Stimulated activated CD4-positive, alpha-beta T cell treated with anti-CD3 and anti-CD28 coated beads, Interleukin-12 subunit alpha, Interleukin-12 subunit beta, amount 100 ng/mL, for 48 hours (primary cell): ENCODE measurements around the gene DMKN.

Experiments used
- DNase-seq, 3 donors: peaks; one replicate each; pipeline ENCODE4 v3.0.0-alpha.2; 2020; ENCODE audit warnings: low read depth in 2 of 3, low spot score in 1 of 3

DMKN gene

GRCh38 chr19:35524181-35524837, 10.9 kb upstream of the DMKN start:
- DNase-seq: no peak

DNA sequence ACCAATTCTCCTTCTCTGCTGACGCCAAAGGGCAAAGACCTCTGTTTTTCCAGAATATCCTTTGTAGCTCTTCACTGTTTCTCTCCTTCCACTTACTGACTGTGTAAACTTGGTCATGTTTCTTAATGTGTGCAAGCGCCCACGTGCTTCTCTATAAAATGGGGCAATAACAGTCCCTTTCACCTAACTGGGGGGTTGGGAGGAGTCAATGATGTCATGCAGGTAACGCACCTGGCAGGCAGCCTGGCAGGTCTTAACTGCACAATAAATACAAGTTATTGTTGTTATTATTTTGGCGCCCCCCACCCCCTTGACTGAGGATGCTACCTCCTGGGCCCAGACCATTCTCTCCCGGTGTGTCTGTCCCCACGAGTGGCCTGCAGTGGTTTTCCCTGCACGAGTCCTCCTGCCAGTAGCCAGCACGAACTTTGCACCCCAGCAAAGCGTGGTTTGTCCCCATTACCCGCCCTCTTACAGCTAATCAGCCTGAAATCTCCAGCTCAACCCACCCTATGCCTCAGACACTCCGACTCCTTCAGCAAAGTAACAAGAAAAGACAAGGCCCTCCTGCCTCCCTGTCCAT, 9.4 kb upstream of the DMKN start:
- no peak for DNase-seq

DNA sequence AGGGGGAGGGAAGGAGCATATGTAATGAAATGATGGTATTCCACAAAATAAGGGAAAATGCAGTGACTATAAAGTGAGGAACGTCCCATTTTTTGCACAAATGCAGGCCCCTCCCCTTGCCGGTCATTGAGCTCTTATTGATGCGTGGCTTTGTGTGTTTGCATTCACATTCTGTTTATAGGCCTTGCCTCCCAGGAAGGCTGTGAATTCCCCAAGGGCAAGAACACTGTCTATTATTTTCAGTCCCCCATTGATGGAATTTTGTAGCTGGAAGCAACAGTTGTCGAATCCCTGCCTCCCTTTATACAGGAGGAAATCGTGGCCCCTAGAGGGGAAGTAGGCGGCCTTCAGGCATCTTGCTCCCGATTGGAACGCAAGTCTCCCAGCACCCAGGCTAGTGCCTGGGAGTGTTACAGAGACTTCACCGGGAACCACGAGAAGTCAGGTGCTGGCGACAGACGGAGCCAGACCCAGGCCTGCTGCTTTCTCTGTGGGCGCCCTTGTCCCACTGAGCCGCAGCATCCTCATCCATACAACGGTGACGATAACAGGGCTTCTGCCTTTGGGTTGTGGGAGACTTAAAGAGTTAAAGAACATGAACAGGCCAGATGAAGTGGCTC, 7.8 kb upstream of the DMKN start:
- no peak for DNase-seq

DNA sequence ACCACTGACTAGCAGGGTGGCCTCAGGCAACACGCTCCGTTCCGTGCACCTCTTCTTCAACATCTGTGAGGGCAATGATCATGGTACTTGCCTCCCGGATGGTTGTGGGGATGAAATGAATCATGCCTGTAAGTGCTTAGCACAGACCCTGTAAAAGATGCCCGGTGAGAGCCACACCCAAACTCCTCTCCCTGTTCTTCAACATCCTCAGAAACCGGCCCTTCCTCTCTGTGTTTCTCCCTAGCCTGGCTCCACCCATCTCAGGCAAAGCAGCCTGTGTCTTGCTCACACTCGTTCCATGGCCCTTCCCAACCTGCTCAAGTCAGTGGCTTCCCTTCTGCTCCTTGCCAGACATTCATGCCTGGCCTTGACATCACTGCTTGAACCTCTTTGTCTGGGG, 5.8 kb upstream of the DMKN start:
- DNase-seq: no peak

DNA sequence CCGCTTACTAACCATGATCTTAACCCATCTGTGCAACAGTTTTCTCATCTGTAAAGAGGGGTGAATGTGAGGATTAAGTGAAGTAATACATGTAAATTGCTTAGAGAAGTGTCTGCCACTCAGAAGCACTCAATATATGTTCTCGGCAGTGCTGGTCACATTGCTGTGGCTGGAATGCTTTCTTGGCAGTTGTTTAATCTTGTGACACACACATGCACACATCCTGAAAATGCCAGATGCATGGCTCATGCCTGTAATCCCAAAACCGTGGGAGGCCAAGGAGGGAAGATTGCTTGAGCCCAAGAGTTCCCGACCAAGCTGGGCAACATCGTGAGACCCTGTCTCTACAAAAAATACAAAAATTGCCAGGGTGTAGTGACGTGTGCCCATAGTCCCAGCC, 4.9 kb upstream of the DMKN start:
- DNase-seq: no peak

GRCh38 chr19:35517342-35517741, 3.9 kb upstream of the DMKN start:
- no peak for DNase-seq

GRCh38 chr19:35516310-35516709, 2.9 kb upstream of the DMKN start:
- DNase-seq: no peak

GRCh38 chr19:35514282-35514809, 897 bp upstream of the DMKN start:
- DNase-seq: no peak

DNA sequence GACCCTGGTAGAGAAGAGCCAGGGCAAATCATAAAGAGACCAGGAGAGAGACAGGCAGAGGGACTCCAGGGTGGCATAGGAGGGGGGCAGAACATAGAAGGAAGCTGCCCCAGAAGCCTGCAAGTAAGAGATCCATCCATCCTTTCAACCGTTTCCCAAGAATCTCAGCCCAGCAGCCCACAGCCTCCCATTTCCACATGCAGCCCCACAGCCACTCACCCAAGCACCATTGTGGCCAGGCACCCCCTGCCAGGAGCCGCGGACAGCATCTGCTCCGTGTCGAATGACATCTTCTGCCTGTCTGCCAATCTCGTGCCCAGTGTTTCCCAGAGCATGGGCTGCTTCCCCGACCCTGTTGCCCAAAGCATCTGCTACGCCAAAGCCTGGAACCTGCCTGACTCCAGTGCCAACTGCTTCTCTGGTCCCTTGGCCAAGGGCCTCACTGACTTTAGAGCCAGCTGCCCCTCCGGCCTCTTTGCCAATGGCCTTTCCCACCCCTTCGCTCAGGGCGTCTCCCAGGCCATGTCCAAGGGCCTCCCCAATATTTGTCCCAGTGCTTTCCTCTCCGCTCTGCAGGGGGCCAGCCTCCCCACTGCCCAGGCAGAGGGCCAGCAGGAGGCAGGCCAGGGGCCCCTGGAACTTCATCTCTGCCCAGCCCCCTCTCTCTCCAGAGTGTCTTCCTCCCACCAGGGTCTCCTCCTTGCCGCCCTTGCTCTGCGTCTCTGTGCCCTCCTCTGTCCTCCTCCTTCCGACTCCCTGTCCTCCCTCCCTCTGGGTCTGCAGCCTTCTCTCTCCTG, 420 bp downstream of the DMKN start:
- DNase-seq: no peak

- DNase-seq: no peak
Measured at GRCh38 chr19:35511337-35511736, 2.1 kb downstream of the DMKN start.

- DNase-seq: no peak
Measured at GRCh38 chr19:35510626-35510964, 2.9 kb downstream of the DMKN start.

DNA sequence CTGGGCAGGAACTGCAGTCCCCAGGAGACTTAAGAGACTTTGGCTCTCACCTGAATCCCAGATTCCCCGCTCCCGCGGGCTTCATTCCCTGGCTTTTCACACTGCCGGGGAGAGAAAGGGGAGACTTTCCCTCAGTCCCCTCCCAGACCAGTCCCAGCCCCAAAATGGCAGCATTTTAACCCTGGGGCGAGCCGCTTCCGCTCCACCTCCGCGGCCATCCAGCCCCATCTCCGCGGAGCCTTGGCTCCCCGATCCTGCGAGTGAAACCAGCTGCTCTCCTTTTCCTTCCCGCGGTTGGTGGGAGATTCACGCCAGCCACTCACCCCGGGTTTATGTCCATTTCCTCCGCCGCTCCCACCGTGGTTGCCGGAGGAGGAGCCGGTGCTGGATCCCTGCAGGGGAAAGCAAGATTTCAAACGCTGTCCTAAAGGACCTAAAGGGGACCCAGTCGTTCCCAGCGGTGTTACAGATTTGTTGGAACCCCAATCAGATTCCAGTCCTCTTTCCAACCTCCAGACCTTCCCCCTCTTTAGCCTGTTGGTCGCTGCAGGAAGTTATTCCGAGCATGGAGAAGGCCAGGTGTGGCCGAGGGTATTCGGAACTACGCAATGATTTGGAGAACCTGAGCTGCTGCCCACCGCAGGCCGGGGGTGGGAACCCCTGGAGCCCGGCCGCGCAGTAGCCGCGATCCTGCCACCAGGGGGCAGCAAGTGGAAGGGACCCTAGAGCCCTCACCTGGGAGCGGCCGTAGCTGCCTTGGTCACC, 3.4 kb downstream of the DMKN start:
- peak; percentile 38 to 76 (median 71) for DNase-seq

GRCh38 chr19:35509018-35509652, 4.3 kb downstream of the DMKN start:
- peak in 1 of 3 donors; percentile 21 for DNase-seq

DNA sequence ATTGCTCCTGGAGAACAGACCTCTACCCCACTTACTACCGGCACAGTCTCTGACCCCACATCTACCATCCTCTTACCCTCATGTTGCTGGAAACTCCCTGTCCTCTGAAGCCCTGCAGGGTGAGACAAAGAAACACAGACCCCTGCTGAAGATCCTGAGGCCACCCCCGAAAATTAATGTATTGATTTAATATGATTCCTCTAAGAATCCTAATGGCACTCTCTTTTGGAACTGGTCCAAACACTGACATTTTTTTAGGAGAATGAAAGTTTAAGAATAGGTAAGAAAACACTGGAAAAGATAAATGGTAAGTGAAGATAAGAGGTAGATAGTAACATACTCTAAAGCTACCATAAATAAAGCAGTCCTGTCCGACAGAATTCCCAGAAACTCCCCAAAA, 5.3 kb downstream of the DMKN start:
- no peak for DNase-seq

GRCh38 chr19:35507561-35507960, 5.9 kb downstream of the DMKN start:
- DNase-seq: no peak

DNA sequence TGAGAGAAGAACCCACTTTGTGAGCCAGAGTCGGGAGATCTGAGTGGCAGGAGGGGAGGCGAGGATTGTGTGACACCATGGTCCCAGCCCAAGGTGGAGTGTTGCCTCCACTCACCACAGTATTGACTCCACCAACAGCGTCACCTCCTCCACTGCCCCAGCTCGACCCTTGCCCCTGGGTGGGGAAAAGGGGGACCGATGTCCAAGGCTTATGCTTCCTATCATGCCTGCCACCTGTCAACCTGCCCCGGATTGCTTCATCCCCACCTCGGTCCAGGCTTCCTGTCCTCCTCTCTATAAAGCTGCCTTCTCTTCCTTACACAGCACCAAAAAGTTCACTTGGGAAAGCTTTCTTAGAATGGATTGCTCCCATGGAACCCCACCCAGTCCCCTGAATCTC, 7.4 kb downstream of the DMKN start:
- no peak for DNase-seq

GRCh38 chr19:35502751-35503150, 10.7 kb downstream of the DMKN start:
- DNase-seq: no peak

DNA sequence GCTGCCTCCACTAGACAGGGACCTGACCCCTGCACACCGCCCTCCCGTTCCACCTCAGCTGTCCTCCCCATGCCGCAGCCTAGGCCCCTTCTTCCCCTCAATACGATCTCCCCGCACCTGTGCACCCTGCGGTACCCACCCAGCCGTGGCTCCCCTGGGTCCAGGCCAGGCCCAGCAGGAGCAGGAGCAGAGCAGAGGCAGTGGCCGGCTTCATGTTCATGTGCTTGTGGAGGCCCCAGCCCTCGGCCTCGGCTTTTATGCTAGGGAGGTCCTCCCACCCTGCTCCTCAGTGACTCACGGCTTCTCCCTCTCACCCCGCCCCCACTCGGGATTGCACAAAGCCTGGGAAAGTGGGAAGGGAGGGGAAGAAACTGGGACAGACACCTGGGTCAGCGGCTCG, 11.8 kb downstream of the DMKN start:
- no peak for DNase-seq

DNA sequence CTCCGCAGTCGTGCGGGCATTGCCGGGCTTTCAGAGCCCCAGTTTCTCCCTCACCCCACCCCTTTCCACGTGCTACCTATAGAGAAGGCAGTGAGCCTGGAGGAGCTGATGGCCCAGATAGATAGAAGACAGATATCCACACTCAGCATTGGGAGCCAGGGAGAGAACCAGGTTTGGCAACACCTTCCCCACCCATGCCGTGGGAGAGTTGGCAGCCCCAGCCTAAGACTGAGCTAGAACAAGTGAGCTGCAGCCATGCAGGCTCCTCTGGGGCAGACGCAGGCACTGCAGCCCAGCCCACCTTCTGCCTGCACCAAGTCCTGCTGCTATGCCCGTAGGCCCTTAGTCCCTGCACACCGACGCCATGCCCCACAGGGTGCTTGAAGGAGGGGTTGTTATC, 12.8 kb downstream of the DMKN start:
- DNase-seq: no peak

- no peak for DNase-seq
Measured at GRCh38 chr19:35498984-35499527, 14.4 kb downstream of the DMKN start.
